HepG2 (cell line): ENCODE results near the gene GPAT3. TPM values are rescaled to one million over a fixed set of nuclear protein-coding genes. Genes with fewer than 3 reads are reported as not detected.

ENCODE experiments used
- ATAC-seq: fragments of 200-7000 bp; cut with Tn5 transposase; 3 replicates; pipeline ENCODE4 v1.9.1; 2020; ENCODE audit warnings: mild to moderate bottlenecking, moderate library complexity
- BruUV-seq: library from RNA; stranded (reverse); fragments of 400-500 nt; replicated peaks from 2 replicates; lab custom pipeline; 2021; lab: Mats Ljungman, UMichigan
- CTCF ChIA-PET: fragments of 300-600 bp; formaldehyde crosslinking; extraction: SDS; loops from one replicate; lab custom pipeline; 2021; ENCODE audit warnings: low total read pairs, inconsistent platforms, low intra/inter-chr PET ratio; lab: Yijun Ruan, JAX
- POLR2A ChIA-PET: fragments of 350-600 bp; sonication (Branson Sonifier 250); formaldehyde crosslinking; loops from one replicate; lab custom pipeline; 2020; ENCODE audit warnings: antibody characterized with exemption, inconsistent platforms; lab: Yijun Ruan, JAX
- DNase-seq: peaks from one replicate; pipeline ENCODE4 v3.0.0-alpha.2; 2015; ENCODE audit warnings: low spot score
- FAIRE-seq: peaks from 3 replicates; lab custom pipeline; 2011; peaks lifted over from hg19 to GRCh38; lab: Jason Lieb, UNC
- H2AFZ ChIP-seq: one replicate; pipeline ENCODE4 v1.6.1; 2011; ENCODE audit warnings: low read length, inconsistent platforms
- H3K27ac ChIP-seq: fragments of 300-600 bp; 3 replicates; pipeline ENCODE4 v1.8.0; 2011; ENCODE audit warnings: mixed run types, mild to moderate bottlenecking, mixed read lengths, low read length, inconsistent platforms; ENCODE audit not compliant: insufficient read depth; ENCODE audit errors: extremely low read length
- H3K27me3 ChIP-seq, 2 experiments: fragments of 200-600 bp in 1 of 2; 2 replicates in 1 of 2; 3 replicates in 1 of 2; pipeline versions ENCODE4 v1.6.0 to v1.8.0; 2011; ENCODE audit warnings: low read length in 2 of 2, mild to moderate bottlenecking in 2 of 2, moderate library complexity in 2 of 2, inconsistent platforms in 1 of 2; ENCODE audit not compliant: insufficient read depth in 2 of 2, control insufficient read depth in 1 of 2
- H3K36me3 ChIP-seq, 2 experiments: fragments of 200-600 bp in 1 of 2; replicated peaks in 1 of 2; 2 replicates in 1 of 2; 3 replicates in 1 of 2; pipeline versions ENCODE4 v1.5.1 to v1.8.0; 2011; ENCODE audit warnings: low read length in 2 of 2, inconsistent platforms in 1 of 2; ENCODE audit not compliant: insufficient read depth in 2 of 2, control insufficient read depth in 1 of 2
- H3K4me1 ChIP-seq: 2 replicates; pipeline ENCODE4 v1.5.1; 2012; ENCODE audit warnings: low read length, inconsistent platforms; ENCODE audit not compliant: insufficient read depth
- H3K4me2 ChIP-seq: 2 replicates; pipeline ENCODE4 v1.6.0; 2011; ENCODE audit warnings: low read depth, low read length, inconsistent platforms
- H3K4me3 ChIP-seq, 3 experiments: fragments of 200-600 bp in 1 of 3; sonication (generic), shearing (Covaris generic) in 1 of 3; replicated peaks in 1 of 3; 2 replicates each; pipeline ENCODE4 v1.5.1; 2011 to 2016; ENCODE audit warnings: low read length in 3 of 3, inconsistent platforms in 2 of 3, low read depth in 2 of 3, mild to moderate bottlenecking in 2 of 3, control low read depth in 1 of 3, mixed read lengths in 1 of 3; ENCODE audit not compliant: insufficient read depth in 1 of 3
- H3K79me2 ChIP-seq: one replicate; pipeline ENCODE4 v1.6.1; 2011; ENCODE audit warnings: low read length, inconsistent platforms; ENCODE audit not compliant: insufficient read depth
- H3K9ac ChIP-seq: 2 replicates; pipeline ENCODE4 v1.6.0; 2011; ENCODE audit warnings: mild to moderate bottlenecking, low read depth, low read length, inconsistent platforms; ENCODE audit not compliant: insufficient read depth
- H3K9me3 ChIP-seq: 2 replicates; pipeline ENCODE4 v1.5.1; 2012; ENCODE audit warnings: mild to moderate bottlenecking, low read length
- H4K20me1 ChIP-seq: 2 replicates; pipeline ENCODE4 v1.6.0; 2011; ENCODE audit warnings: inconsistent platforms, mild to moderate bottlenecking, low read length, moderate library complexity; ENCODE audit not compliant: insufficient read depth
- HCFC1 ChIP-seq: fragments of 150-350 bp; IDR thresholded peaks from 2 replicates; pipeline ENCODE4 v1.6.1; 2014; ENCODE audit warnings: low read depth, low read length
- HOXA5 ChIP-seq: sonication (generic); formaldehyde crosslinking; IDR thresholded peaks from 2 replicates; pipeline ENCODE4 v1.4.0; 2020; ENCODE audit warnings: missing genetic modification reagents
- MAFF ChIP-seq: IDR thresholded peaks from 2 replicates; pipeline ENCODE4 v1.6.1; 2011; ENCODE audit warnings: low read depth, low read length, improper control_type of control experiment
- MAFK ChIP-seq, 2 experiments: IDR thresholded peaks in 1 of 2; conservative IDR thresholded peaks in 1 of 2; 2 replicates each; pipeline ENCODE4 v1.6.1; 2011; ENCODE audit warnings: improper control_type of control experiment in 2 of 2, low read length in 2 of 2
- NFYB ChIP-seq: sonication (generic); formaldehyde crosslinking; IDR thresholded peaks from 2 replicates; pipeline ENCODE4 v1.4.0; 2020; ENCODE audit warnings: missing genetic modification reagents
- NFYC ChIP-seq: IDR thresholded peaks from 2 replicates; pipeline ENCODE4 v1.6.1; 2016; ENCODE audit warnings: missing genetic modification reagents, missing compliant biosample characterization
- NPAS2 ChIP-seq: sonication (generic); formaldehyde crosslinking; IDR thresholded peaks from 2 replicates; pipeline ENCODE4 v1.8.0; 2022; ENCODE audit warnings: mild to moderate bottlenecking, missing genetic modification reagents, borderline replicate concordance
- SIN3A ChIP-seq: IDR thresholded peaks from 2 replicates; pipeline ENCODE4 v1.6.1; 2011; ENCODE audit warnings: low read depth, mild to moderate bottlenecking, control low read depth, low read length, borderline replicate concordance
- SSRP1 ChIP-seq: IDR thresholded peaks from 2 replicates; pipeline ENCODE4 v1.6.1; 2016; ENCODE audit warnings: control low read depth
- THAP11 ChIP-seq: IDR thresholded peaks from 2 replicates; pipeline ENCODE4 v1.6.1; 2016; ENCODE audit warnings: missing biosample characterization, missing genetic modification reagents
- ZKSCAN8 ChIP-seq: IDR thresholded peaks from 2 replicates; pipeline ENCODE4 v1.6.1; 2016; ENCODE audit warnings: borderline replicate concordance, missing genetic modification reagents, missing compliant biosample characterization
- ZNF143 ChIP-seq: sonication (generic); formaldehyde crosslinking; IDR thresholded peaks from 2 replicates; pipeline ENCODE4 v1.4.0; 2020; ENCODE audit warnings: missing genetic modification reagents
- ZNF556 ChIP-seq: sonication (generic); formaldehyde crosslinking; IDR thresholded peaks from 2 replicates; pipeline ENCODE4 v1.4.0; 2020; ENCODE audit warnings: mild to moderate bottlenecking, missing genetic modification reagents, borderline replicate concordance
- ZNF616 ChIP-seq: sonication (generic); formaldehyde crosslinking; IDR thresholded peaks from 2 replicates; pipeline ENCODE4 v1.5.0; 2020; ENCODE audit warnings: low read depth, mild to moderate bottlenecking, missing genetic modification reagents
- ZNF816 ChIP-seq: sonication (generic); formaldehyde crosslinking; IDR thresholded peaks from 2 replicates; pipeline ENCODE4 v1.8.0; 2022; ENCODE audit warnings: missing genetic modification reagents, mild to moderate bottlenecking, borderline replicate concordance
- ZNF83 ChIP-seq: sonication (generic); formaldehyde crosslinking; IDR thresholded peaks from 2 replicates; pipeline ENCODE4 v1.4.0; 2020; ENCODE audit warnings: missing genetic modification reagents, mild to moderate bottlenecking, borderline replicate concordance
- ZNF891 ChIP-seq: sonication (generic); formaldehyde crosslinking; IDR thresholded peaks from 2 replicates; pipeline ENCODE4 v1.5.0; 2020; ENCODE audit warnings: mild to moderate bottlenecking, missing genetic modification reagents
- ZSCAN30 ChIP-seq: sonication (generic); formaldehyde crosslinking; IDR thresholded peaks from 2 replicates; pipeline ENCODE4 v1.5.0; 2020; ENCODE audit warnings: mild to moderate bottlenecking, missing genetic modification reagents
- WGBS: methylation state at CpG from one replicate; pipeline ENCODE4 v1.1.6; 2017; ENCODE audit warnings: low lambda C conversion rate; 5-methylcytosine and 5-hydroxymethylcytosine counted together
- in situ Hi-C: cut with HindIII; loops from 2 replicates; pipeline ENCODE4 v1.10.0; 2017; ENCODE audit warnings: low pct_unique_long_range_greater_than_20kb; ENCODE audit not compliant: extremely low pct_ligation_motif_present
- intact Hi-C: fragments of 100-400 bp; cut with micrococcal nuclease; formaldehyde crosslinking; loops from one replicate; pipeline ENCODE4 v1.10.0; 2022; ENCODE audit not compliant: unreplicated experiment
- polyA plus RNA-seq, 8 experiments: library from polyadenylated mRNA; depleted of rRNA in 3 of 8; stranded (reverse) in 7 of 8; unstranded in 1 of 8; fragments of >200 nt; fragmentation: Illumina TruSeq in 4 of 8; extraction: Trizol in 4 of 8; gene quantifications; 2 replicates each; pipeline versions ENCODE4 v1.2.1 to v1.2.3, GENCODE V29; 2011 to 2016; ENCODE audit warnings: low read depth in 4 of 8, missing spikeins in 1 of 8, mixed read lengths in 1 of 8; ENCODE audit not compliant: insufficient read depth in 1 of 8
- total RNA-seq, 5 experiments: library from RNA; depleted of rRNA; stranded (reverse); fragments of >200 nt; fragmentation: Illumina TruSeq; extraction: Trizol; gene quantifications; 2 replicates each; pipeline ENCODE4 v1.2.3, GENCODE V29; 2016; ENCODE audit warnings: low read depth in 1 of 5
- TF ChIP-seq, protein P1 (sequence below): IDR thresholded peaks from 2 replicates; pipeline ENCODE4 v1.6.1; 2018; ENCODE audit warnings: missing genetic modification reagents, mild to moderate bottlenecking, missing compliant biosample characterization

GPAT3 gene
- total and polyA plus RNA-seq, 2 of the 13 experiments (the other 11 are each of a cell fraction or from before 2014, with no cell fraction given), result 2.4 to 2.6 TPM

DNA sequence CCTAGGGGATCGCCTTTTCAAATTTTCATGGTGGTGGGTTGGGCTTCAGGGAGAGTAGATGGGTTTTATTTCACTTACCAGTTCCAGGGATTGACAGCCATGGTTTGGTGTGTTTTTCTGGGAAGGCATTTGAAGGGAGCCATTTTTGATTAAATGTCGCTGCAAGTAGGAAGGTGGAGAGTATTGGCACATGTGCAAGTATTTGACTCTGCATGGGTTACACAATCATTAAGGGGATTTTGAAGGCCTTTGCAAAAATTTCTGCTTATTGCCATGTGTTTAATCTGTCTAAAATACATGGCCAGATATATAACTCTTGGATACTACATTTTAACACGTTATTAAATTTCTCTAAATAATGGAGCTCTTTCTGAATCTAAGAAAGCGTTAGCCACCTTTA lies 55.1 kb downstream of the GPAT3 start (continued):
- TF ChIP-seq ZSCAN30 (CRISPR knock-in tag), result no peak
- TF ChIP-seq ZNF891, result no peak
- TF ChIP-seq ZNF556 (CRISPR knock-in tag), result no peak
- TF ChIP-seq NPAS2, result no peak
- TF ChIP-seq HOXA5 (CRISPR knock-in tag), result no peak

GRCh38 chr4:83591730-83592129 lies 55.8 kb downstream of the GPAT3 start:
- no peak for DNase-seq
- in situ Hi-C loops, result no loop called here
- no peaks in the 10 kb centered on the region for H3K9me3 ChIP-seq

GRCh38 chr4:83599183-83599582 lies 63.3 kb downstream of the GPAT3 start:
- no TSS peak for BruUV-seq
- no peaks in the 10 kb centered on the region for H3K79me2 ChIP-seq
- H3K4me1 ChIP-seq, result peaks cover 9% of the 10 kb centered on the region; the same call in 1 of the 2 replicates
- H3K36me3 ChIP-seq, result no peaks in the 10 kb centered on the region
- WGBS, result 87% methylated on average over 1 of the region's 1 CpG
- ChIA-PET CTCF (no interaction called here), POLR2A (no interaction called here)
- H3K9ac ChIP-seq, result no peak overlapping the region
- in situ Hi-C loops (no loop called here), intact Hi-C loops (no loop called here)
- peak; percentile 27 for DNase-seq
- H3K27ac ChIP-seq, result no peak overlapping the region
- no peak overlapping the region for H2AFZ ChIP-seq
- peak; percentile 12 for FAIRE-seq
- no peaks in the 10 kb centered on the region for H4K20me1 ChIP-seq
- no peak overlapping the region for H3K4me3 ChIP-seq
- peak; percentile 63 for ATAC-seq
- H3K9me3 ChIP-seq, result no peaks in the 10 kb centered on the region
- no peak overlapping the region for H3K4me2 ChIP-seq
- H3K27me3 ChIP-seq, result no peaks in the 10 kb centered on the region
- peak; percentile 91 for TF ChIP-seq THAP11 (CRISPR knock-in tag)
- TF ChIP-seq HCFC1, result peak; percentile 17; the same call in 1 of the 2 replicates
- TF ChIP-seq SIN3A, result no peak
- peak; percentile 65 for TF ChIP-seq NFYC (CRISPR knock-in tag)
- peak; percentile 80 for TF ChIP-seq ZNF143 (CRISPR knock-in tag)
- TF ChIP-seq NFYB (CRISPR knock-in tag), result peak; percentile 32; the same call in 1 of the 2 replicates
- TF ChIP-seq, protein P1, sequence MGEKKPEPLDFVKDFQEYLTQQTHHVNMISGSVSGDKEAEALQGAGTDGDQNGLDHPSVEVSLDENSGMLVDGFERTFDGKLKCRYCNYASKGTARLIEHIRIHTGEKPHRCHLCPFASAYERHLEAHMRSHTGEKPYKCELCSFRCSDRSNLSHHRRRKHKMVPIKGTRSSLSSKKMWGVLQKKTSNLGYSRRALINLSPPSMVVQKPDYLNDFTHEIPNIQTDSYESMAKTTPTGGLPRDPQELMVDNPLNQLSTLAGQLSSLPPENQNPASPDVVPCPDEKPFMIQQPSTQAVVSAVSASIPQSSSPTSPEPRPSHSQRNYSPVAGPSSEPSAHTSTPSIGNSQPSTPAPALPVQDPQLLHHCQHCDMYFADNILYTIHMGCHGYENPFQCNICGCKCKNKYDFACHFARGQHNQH (CRISPR knock-in tag), result no peak
- TF ChIP-seq SSRP1 (CRISPR knock-in tag), result no peak
- no peak for TF ChIP-seq ZNF83

More at GRCh38 chr4:83591730-83592129, 55.8 kb downstream of the GPAT3 start:
- intact Hi-C loops, result no loop called here
- no peaks in the 10 kb centered on the region for H3K79me2 ChIP-seq
- H3K27me3 ChIP-seq, result no peaks in the 10 kb centered on the region
- CTCF ChIA-PET, result no interaction called here
- TF ChIP-seq ZKSCAN8 (no peak), ZNF816 (CRISPR knock-in tag) (no peak), ZNF616 (CRISPR knock-in tag) (no peak), MAFF (peak; percentile 79), MAFK (conservative IDR thresholded peaks at IDR 0.05 in 1 of 2, IDR thresholded peaks at IDR 0.05 in 1 of 2; ENCODE audit: low read length in 2 of 2) (peak; percentile 70 to 82; a peak in 3 of 4 replicates)
- 92% methylated on average over 1 of the region's 1 CpG for WGBS
- no peaks in the 10 kb centered on the region for H4K20me1 ChIP-seq
- no TSS peak for BruUV-seq
- no peak overlapping the region for H3K27ac ChIP-seq
- no peak for ATAC-seq
- FAIRE-seq, result no peak
- no peak overlapping the region for H2AFZ ChIP-seq
- H3K36me3 ChIP-seq, result no peaks in the 10 kb centered on the region
- H3K9ac ChIP-seq, result no peak overlapping the region
- H3K4me1 ChIP-seq, result no peaks in the 10 kb centered on the region
- POLR2A ChIA-PET, result no interaction called here
- H3K4me3 ChIP-seq, result no peak overlapping the region
- H3K4me2 ChIP-seq, result no peak overlapping the region
